ENCODE measurements around the gene C1orf50.

C1orf50 gene

GRCh38 chr1:42734201-42735035 lies 32.6 kb upstream of the C1orf50 start:
- H3K27me3 ChIP-seq (ENCODE audit: control insufficient read depth, insufficient read depth, low read length): no peaks in the 10 kb centered on the region
- no peaks in the 10 kb centered on the region for H3K36me3 ChIP-seq (ENCODE audit: control insufficient read depth, insufficient read depth, low read length)
- H3K9ac ChIP-seq (ENCODE audit: low read length): no peak overlapping the region
- H3K4me3 ChIP-seq (ENCODE audit: low read length): no peak overlapping the region
- no peaks in the 10 kb centered on the region for H3K9me3 ChIP-seq (ENCODE audit: control insufficient read depth, low read length)
- H3K4me1 ChIP-seq (ENCODE audit: control insufficient read depth, insufficient read depth, low read length): peaks cover 18% of the 10 kb centered on the region

GRCh38 chr1:42735056-42735455 lies 32.0 kb upstream of the C1orf50 start:
- H3K4me3 ChIP-seq (ENCODE audit: low read length): no peak overlapping the region
- H3K4me1 ChIP-seq (ENCODE audit: control insufficient read depth, insufficient read depth, low read length): peaks cover 18% of the 10 kb centered on the region
- H3K36me3 ChIP-seq (ENCODE audit: control insufficient read depth, insufficient read depth, low read length): no peaks in the 10 kb centered on the region
- no peaks in the 10 kb centered on the region for H3K27me3 ChIP-seq (ENCODE audit: control insufficient read depth, insufficient read depth, low read length)
- H3K9me3 ChIP-seq (ENCODE audit: control insufficient read depth, low read length): no peaks in the 10 kb centered on the region
- H3K9ac ChIP-seq (ENCODE audit: low read length): no peak overlapping the region

GRCh38 chr1:42735477-42736105 lies 31.5 kb upstream of the C1orf50 start:
- peaks cover 22% of the 10 kb centered on the region for H3K4me1 ChIP-seq (ENCODE audit: control insufficient read depth, insufficient read depth, low read length)
- H3K27me3 ChIP-seq (ENCODE audit: control insufficient read depth, insufficient read depth, low read length): no peaks in the 10 kb centered on the region
- H3K4me3 ChIP-seq (ENCODE audit: low read length): no peak overlapping the region
- no peaks in the 10 kb centered on the region for H3K9me3 ChIP-seq (ENCODE audit: control insufficient read depth, low read length)
- H3K36me3 ChIP-seq (ENCODE audit: control insufficient read depth, insufficient read depth, low read length): no peaks in the 10 kb centered on the region
- H3K9ac ChIP-seq (ENCODE audit: low read length): no peak overlapping the region

GRCh38 chr1:42736152-42736551 lies 30.9 kb upstream of the C1orf50 start:
- Histone ChIP-seq H3K27me3 (ENCODE audit: control insufficient read depth, insufficient read depth, low read length) (no peaks in the 10 kb centered on the region), H3K9ac (ENCODE audit: low read length) (no peak overlapping the region), H3K4me3 (ENCODE audit: low read length) (no peak overlapping the region), H3K9me3 (ENCODE audit: control insufficient read depth, low read length) (no peaks in the 10 kb centered on the region), H3K4me1 (ENCODE audit: control insufficient read depth, insufficient read depth, low read length) (peaks cover 22% of the 10 kb centered on the region), H3K36me3 (ENCODE audit: control insufficient read depth, insufficient read depth, low read length) (no peaks in the 10 kb centered on the region)

- Histone ChIP-seq H3K4me3 (ENCODE audit: low read length) (no peak overlapping the region), H3K9ac (ENCODE audit: low read length) (no peak overlapping the region), H3K9me3 (ENCODE audit: control insufficient read depth, low read length) (no peaks in the 10 kb centered on the region), H3K36me3 (ENCODE audit: control insufficient read depth, insufficient read depth, low read length) (no peaks in the 10 kb centered on the region), H3K27me3 (ENCODE audit: control insufficient read depth, insufficient read depth, low read length) (no peaks in the 10 kb centered on the region), H3K4me1 (ENCODE audit: control insufficient read depth, insufficient read depth, low read length) (peaks cover 22% of the 10 kb centered on the region)
Observed at GRCh38 chr1:42736571-42737200, 30.4 kb upstream of the C1orf50 start.

- no peak overlapping the region for H3K9ac ChIP-seq (ENCODE audit: low read length)
- no peaks in the 10 kb centered on the region for H3K27me3 ChIP-seq (ENCODE audit: control insufficient read depth, insufficient read depth, low read length)
- H3K4me3 ChIP-seq (ENCODE audit: low read length): no peak overlapping the region
- H3K9me3 ChIP-seq (ENCODE audit: control insufficient read depth, low read length): no peaks in the 10 kb centered on the region
- H3K4me1 ChIP-seq (ENCODE audit: control insufficient read depth, insufficient read depth, low read length): peaks cover 22% of the 10 kb centered on the region
- no peaks in the 10 kb centered on the region for H3K36me3 ChIP-seq (ENCODE audit: control insufficient read depth, insufficient read depth, low read length)
Observed at GRCh38 chr1:42737257-42737656, 29.8 kb upstream of the C1orf50 start.

- H3K4me3 ChIP-seq (ENCODE audit: low read length): no peak overlapping the region
- H3K4me1 ChIP-seq (ENCODE audit: control insufficient read depth, insufficient read depth, low read length): peaks cover 22% of the 10 kb centered on the region
- H3K36me3 ChIP-seq (ENCODE audit: control insufficient read depth, insufficient read depth, low read length): no peaks in the 10 kb centered on the region
- no peak overlapping the region for H3K9ac ChIP-seq (ENCODE audit: low read length)
- H3K9me3 ChIP-seq (ENCODE audit: control insufficient read depth, low read length): no peaks in the 10 kb centered on the region
- no peaks in the 10 kb centered on the region for H3K27me3 ChIP-seq (ENCODE audit: control insufficient read depth, insufficient read depth, low read length)
Observed at GRCh38 chr1:42737986-42738677, 28.9 kb upstream of the C1orf50 start.

- Histone ChIP-seq H3K4me3 (ENCODE audit: low read length) (no peak overlapping the region), H3K9me3 (ENCODE audit: control insufficient read depth, low read length) (no peaks in the 10 kb centered on the region), H3K9ac (ENCODE audit: low read length) (no peak overlapping the region)
Observed at GRCh38 chr1:42738678-42739226, 28.3 kb upstream of the C1orf50 start.

GRCh38 chr1:42739753-42740700 lies 27.0 kb upstream of the C1orf50 start, which contains the start of gene CLDN19:
Gene CLDN19 (minus strand): TSS chr1:42740236. CDS start chr1:42740063, 173 bp downstream.
- no peak within 1 kb of the TSS for H3K4me3 ChIP-seq (ENCODE audit: low read length)
- no peaks in the 10 kb centered on the region for H3K36me3 ChIP-seq (ENCODE audit: control insufficient read depth, insufficient read depth, low read length)
- no peak within 1 kb of the TSS for H3K9ac ChIP-seq (ENCODE audit: low read length)
- H3K4me1 ChIP-seq (ENCODE audit: control insufficient read depth, insufficient read depth, low read length): peaks cover 22% of the 10 kb centered on the region
- no peaks in the 10 kb centered on the region for H3K9me3 ChIP-seq (ENCODE audit: control insufficient read depth, low read length)
- H3K27me3 ChIP-seq (ENCODE audit: control insufficient read depth, insufficient read depth, low read length): no peaks in the 10 kb centered on the region

More at GRCh38 chr1:42738678-42739226, 28.3 kb upstream of the C1orf50 start:
- H3K4me1 ChIP-seq (ENCODE audit: control insufficient read depth, insufficient read depth, low read length): peaks cover 22% of the 10 kb centered on the region
- no peaks in the 10 kb centered on the region for H3K27me3 ChIP-seq (ENCODE audit: control insufficient read depth, insufficient read depth, low read length)
- H3K36me3 ChIP-seq (ENCODE audit: control insufficient read depth, insufficient read depth, low read length): no peaks in the 10 kb centered on the region

GRCh38 chr1:42740851-42741580 lies 26.0 kb upstream of the C1orf50 start:
- Histone ChIP-seq H3K4me1 (ENCODE audit: control insufficient read depth, insufficient read depth, low read length) (peaks cover 15% of the 10 kb centered on the region), H3K27me3 (ENCODE audit: control insufficient read depth, insufficient read depth, low read length) (no peaks in the 10 kb centered on the region), H3K9ac (ENCODE audit: low read length) (no peak overlapping the region), H3K4me3 (ENCODE audit: low read length) (no peak overlapping the region), H3K9me3 (ENCODE audit: control insufficient read depth, low read length) (no peaks in the 10 kb centered on the region), H3K36me3 (ENCODE audit: control insufficient read depth, insufficient read depth, low read length) (no peaks in the 10 kb centered on the region)
